ENCODE measurements around the gene ACAN. TPM values are rescaled to one million over a fixed set of nuclear protein-coding genes. Genes with fewer than 3 reads are reported as not detected.
A peak's percentile ranks its signal among the peaks of the same experiment; 100 is the strongest.

ACAN gene
- total RNA-seq, 1 donor from 2014 or later: 2.0 TPM

GRCh38 chr15:88904624-88905327 is 101.5 kb downstream of the ACAN start:
- peak overlapping the region; percentile 23 for H3K27ac Mint-ChIP-seq
- H3K4me1 Mint-ChIP-seq (ENCODE audit: low read depth): peaks cover 21% of the 10 kb centered on the region
- TF ChIP-seq CTCF (IDR thresholded peaks at IDR 0.05; ENCODE audit: unreplicated experiment): peak; percentile 99

GRCh38 chr15:88905576-88905975 is 102.3 kb downstream of the ACAN start:
- DNase-seq (ENCODE audit: low spot score, unreplicated experiment): no peak
- peaks cover 34% of the 10 kb centered on the region for H3K36me3 Mint-ChIP-seq (ENCODE audit: insufficient read depth)
- no peak for TF ChIP-seq CTCF (IDR thresholded peaks at IDR 0.05; ENCODE audit: unreplicated experiment)
- H3K9me3 Mint-ChIP-seq (ENCODE audit: low read depth): no peaks in the 10 kb centered on the region
- no peak overlapping the region for H3K27ac Mint-ChIP-seq
- H3K4me1 Mint-ChIP-seq (ENCODE audit: low read depth): peaks cover 27% of the 10 kb centered on the region
- H3K4me3 Mint-ChIP-seq (ENCODE audit: low read depth): no peak overlapping the region
- no peaks in the 10 kb centered on the region for H3K27me3 Mint-ChIP-seq

More at GRCh38 chr15:88904624-88905327, 101.5 kb downstream of the ACAN start:
- H3K9me3 Mint-ChIP-seq (ENCODE audit: low read depth): no peaks in the 10 kb centered on the region
- H3K4me3 Mint-ChIP-seq (ENCODE audit: low read depth): no peak overlapping the region
- peaks cover 30% of the 10 kb centered on the region for H3K36me3 Mint-ChIP-seq (ENCODE audit: insufficient read depth)
- DNase-seq (ENCODE audit: low spot score, unreplicated experiment): peak; percentile 80
- no peaks in the 10 kb centered on the region for H3K27me3 Mint-ChIP-seq

GRCh38 chr15:88906130-88906529 is 102.9 kb downstream of the ACAN start:
- no peaks in the 10 kb centered on the region for H3K9me3 Mint-ChIP-seq (ENCODE audit: low read depth)
- H3K27ac Mint-ChIP-seq: no peak overlapping the region
- no peak for DNase-seq (ENCODE audit: low spot score, unreplicated experiment)
- peaks cover 32% of the 10 kb centered on the region for H3K36me3 Mint-ChIP-seq (ENCODE audit: insufficient read depth)
- H3K4me1 Mint-ChIP-seq (ENCODE audit: low read depth): peaks cover 32% of the 10 kb centered on the region
- no peaks in the 10 kb centered on the region for H3K27me3 Mint-ChIP-seq
- H3K4me3 Mint-ChIP-seq (ENCODE audit: low read depth): no peak overlapping the region
- no peak for TF ChIP-seq CTCF (IDR thresholded peaks at IDR 0.05; ENCODE audit: unreplicated experiment)

GRCh38 chr15:88906551-88906950 is 103.3 kb downstream of the ACAN start:
- Mint-ChIP-seq H3K27ac (no peak overlapping the region), H3K4me1 (ENCODE audit: low read depth) (peaks cover 34% of the 10 kb centered on the region), H3K9me3 (ENCODE audit: low read depth) (no peaks in the 10 kb centered on the region), H3K4me3 (ENCODE audit: low read depth) (no peak overlapping the region), H3K27me3 (no peaks in the 10 kb centered on the region), H3K36me3 (ENCODE audit: insufficient read depth) (peaks cover 32% of the 10 kb centered on the region)
- no peak for DNase-seq (ENCODE audit: low spot score, unreplicated experiment)
- TF ChIP-seq CTCF (IDR thresholded peaks at IDR 0.05; ENCODE audit: unreplicated experiment): no peak

GRCh38 chr15:88907111-88907510 is 103.9 kb downstream of the ACAN start:
- Mint-ChIP-seq H3K27me3 (no peaks in the 10 kb centered on the region), H3K4me3 (ENCODE audit: low read depth) (no peak overlapping the region), H3K4me1 (ENCODE audit: low read depth) (peaks cover 39% of the 10 kb centered on the region), H3K27ac (no peak overlapping the region), H3K36me3 (ENCODE audit: insufficient read depth) (peaks cover 30% of the 10 kb centered on the region), H3K9me3 (ENCODE audit: low read depth) (no peaks in the 10 kb centered on the region)
- DNase-seq (ENCODE audit: low spot score, unreplicated experiment): no peak
- TF ChIP-seq CTCF (IDR thresholded peaks at IDR 0.05; ENCODE audit: unreplicated experiment): no peak

Measured in progenitor cell of endocrine pancreas (in vitro differentiated cells).